Body of pancreas (tissue), 4 donors: ENCODE measurements around the gene SBF2.

Experiments
- CTCF ChIP-seq, 7 experiments: fragments of 450-650 bp in 4 of 7; fragments of 200-600 bp in 3 of 7; sonication (generic) in 3 of 7; IDR thresholded peaks; one replicate each; pipeline ENCODE4 v1.5.1; 2016 to 2019; ENCODE audit warnings: antibody characterized with exemption in 7 of 7
- POLR2A ChIP-seq, 3 donors: fragments of 450-650 bp; IDR thresholded peaks; one replicate each; pipeline ENCODE4 v1.6.1; 2016; ENCODE audit warnings: antibody characterized with exemption in 3 of 3, mild to moderate bottlenecking in 2 of 3

- TF ChIP-seq CTCF (IDR thresholded peaks at IDR 0.05) (no peak), POLR2A (IDR thresholded peaks at IDR 0.05) (no peak)
These were observed 442.7 kb downstream of the SBF2 start for GRCh38 chr11:9851366-9851765.
